ENCODE measurements around the gene NTM. TPM values are rescaled to one million over a fixed set of nuclear protein-coding genes. Genes with fewer than 3 reads are reported as not detected.

NTM gene
- total RNA-seq, 4 donors from 2014 or later: 1.4 to 5.7 TPM; not detected in 2

GRCh38 chr11:131982154-131982553 lies 611.7 kb downstream of the NTM start:
- peaks cover 0 to 8% of the 10 kb centered on the region in 2 donors for H3K27me3 ChIP-seq
- no peak for DNase-seq
- H3K27ac ChIP-seq: no peak overlapping the region
- intact Hi-C loops (cut with DNase I; ENCODE audit: low total_unique reads): no loop called here
- H3K4me1 ChIP-seq: no peaks in the 10 kb centered on the region
- H3K9me3 ChIP-seq: no peaks in the 10 kb centered on the region
- TF ChIP-seq POLR2A (IDR thresholded peaks at IDR 0.05): no peak
- no peak overlapping the region for H3K4me3 ChIP-seq
- H3K36me3 ChIP-seq: no peaks in the 10 kb centered on the region

DNA sequence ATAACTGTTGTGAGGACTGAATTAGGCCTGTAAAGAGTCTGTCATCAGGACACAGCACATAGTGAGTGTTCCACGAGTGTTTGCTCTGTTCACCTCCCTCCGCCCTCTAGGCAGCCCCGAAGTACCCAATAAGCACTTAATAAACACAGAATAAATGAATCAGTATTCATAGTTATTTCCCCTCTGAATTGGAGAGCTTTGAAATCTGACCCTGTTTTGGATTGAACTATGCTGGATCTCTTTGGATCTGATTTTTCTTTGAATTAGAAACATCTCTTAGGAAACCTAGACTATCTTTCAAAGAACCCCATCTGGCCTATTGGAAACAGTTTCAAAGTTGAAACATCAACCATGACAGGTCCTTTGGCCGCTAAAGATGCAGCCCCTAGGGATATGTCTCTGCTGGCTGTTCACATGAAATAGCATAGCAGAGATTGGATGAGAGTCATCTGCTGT lies 615.5 kb downstream of the NTM start:
- Histone ChIP-seq H3K9me3 (no peaks in the 10 kb centered on the region), H3K27me3 (peaks cover 0 to 12% of the 10 kb centered on the region in 2 donors), H3K27ac (no peak overlapping the region), H3K4me1 (no peaks in the 10 kb centered on the region), H3K4me3 (no peak overlapping the region), H3K36me3 (no peaks in the 10 kb centered on the region)
- DNase-seq: no peak
- no peak for TF ChIP-seq CTCF (IDR thresholded peaks at IDR 0.05)
- no peak for TF ChIP-seq POLR2A (IDR thresholded peaks at IDR 0.05)
- intact Hi-C loops (cut with DNase I; ENCODE audit: low total_unique reads): no loop called here

- TF ChIP-seq POLR2A (IDR thresholded peaks at IDR 0.05): no peak
- TF ChIP-seq CTCF (IDR thresholded peaks at IDR 0.05): no peak
These were observed 617.3 kb downstream of the NTM start for GRCh38 chr11:131987703-131988102.

GRCh38 chr11:131991606-131992005 lies 621.2 kb downstream of the NTM start:
- no peak for TF ChIP-seq POLR2A (IDR thresholded peaks at IDR 0.05)
- no peak for TF ChIP-seq CTCF (IDR thresholded peaks at IDR 0.05)
- Histone ChIP-seq H3K4me3 (no peak overlapping the region), H3K36me3 (no peaks in the 10 kb centered on the region), H3K9me3 (no peaks in the 10 kb centered on the region), H3K27ac (no peak overlapping the region), H3K27me3 (peaks cover 0 to 13% of the 10 kb centered on the region in 2 donors), H3K4me1 (no peaks in the 10 kb centered on the region)
- intact Hi-C loops (cut with DNase I; ENCODE audit: low total_unique reads): no loop called here
- DNase-seq: no peak

More at GRCh38 chr11:131987703-131988102, 617.3 kb downstream of the NTM start:
- no peaks in the 10 kb centered on the region for H3K9me3 ChIP-seq
- peaks cover 0 to 13% of the 10 kb centered on the region in 2 donors for H3K27me3 ChIP-seq
- H3K4me3 ChIP-seq: no peak overlapping the region
- DNase-seq: no peak
- H3K4me1 ChIP-seq: no peaks in the 10 kb centered on the region
- intact Hi-C loops (cut with DNase I; ENCODE audit: low total_unique reads): no loop called here
- H3K36me3 ChIP-seq: no peaks in the 10 kb centered on the region
- H3K27ac ChIP-seq: no peak overlapping the region

- intact Hi-C loops (cut with DNase I; ENCODE audit: low total_unique reads): no loop called here
- Histone ChIP-seq H3K4me3 (no peak overlapping the region), H3K27ac (no peak overlapping the region), H3K9me3 (no peaks in the 10 kb centered on the region), H3K4me1 (peaks cover 0 to 1% of the 10 kb centered on the region in 2 donors), H3K36me3 (no peaks in the 10 kb centered on the region), H3K27me3 (peaks cover 0 to 13% of the 10 kb centered on the region in 2 donors)
- DNase-seq: no peak
- TF ChIP-seq POLR2A (IDR thresholded peaks at IDR 0.05) (no peak), CTCF (IDR thresholded peaks at IDR 0.05) (no peak)
These were observed 622.8 kb downstream of the NTM start for GRCh38 chr11:131993246-131993645.

DNA sequence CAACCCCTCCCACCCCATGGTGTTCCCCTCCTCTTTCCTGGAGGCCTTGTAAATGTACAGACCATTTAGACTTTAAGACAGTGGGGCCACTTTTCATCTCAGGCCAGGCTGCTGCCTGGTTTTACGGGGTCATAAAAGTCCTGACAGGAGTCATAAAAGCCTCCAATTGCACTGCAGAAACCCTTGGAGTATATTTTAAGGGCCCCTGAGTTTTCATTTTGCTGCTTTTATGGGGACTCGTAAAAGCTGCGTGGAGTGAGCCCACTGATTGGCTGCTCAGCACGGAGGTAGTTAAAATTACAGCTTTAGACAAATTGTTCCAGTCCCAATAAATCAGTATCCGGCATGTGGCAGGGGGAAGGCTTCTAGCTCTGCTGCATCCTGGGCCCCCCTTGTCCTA lies 627.6 kb downstream of the NTM start:
- no peaks in the 10 kb centered on the region for H3K36me3 ChIP-seq
- H3K27ac ChIP-seq: no peak overlapping the region
- H3K4me3 ChIP-seq: no peak overlapping the region
- H3K27me3 ChIP-seq: no peaks in the 10 kb centered on the region
- intact Hi-C loops (cut with DNase I; ENCODE audit: low total_unique reads): no loop called here
- peaks cover 0 to 4% of the 10 kb centered on the region in 2 donors for H3K4me1 ChIP-seq
- H3K9me3 ChIP-seq: no peaks in the 10 kb centered on the region
- DNase-seq: peak in 1 of 2 donors; percentile 18
- TF ChIP-seq CTCF (IDR thresholded peaks at IDR 0.05) (no peak), POLR2A (IDR thresholded peaks at IDR 0.05) (no peak)

Data from uterus (tissue), 4 donors.